Stimulated activated CD4-positive, alpha-beta T cell treated with anti-CD3 and anti-CD28 coated beads, TNF-alpha, amount 100 ng/mL, for 1 hour (primary cell): Measurements from ENCODE around the gene PLXNC1.

ENCODE experiments used
- DNase-seq, 3 donors: peaks; one replicate each; pipeline ENCODE4 v3.0.0-alpha.2; 2020; ENCODE audit warnings: low read depth in 3 of 3, low spot score in 1 of 3

PLXNC1 gene

DNA sequence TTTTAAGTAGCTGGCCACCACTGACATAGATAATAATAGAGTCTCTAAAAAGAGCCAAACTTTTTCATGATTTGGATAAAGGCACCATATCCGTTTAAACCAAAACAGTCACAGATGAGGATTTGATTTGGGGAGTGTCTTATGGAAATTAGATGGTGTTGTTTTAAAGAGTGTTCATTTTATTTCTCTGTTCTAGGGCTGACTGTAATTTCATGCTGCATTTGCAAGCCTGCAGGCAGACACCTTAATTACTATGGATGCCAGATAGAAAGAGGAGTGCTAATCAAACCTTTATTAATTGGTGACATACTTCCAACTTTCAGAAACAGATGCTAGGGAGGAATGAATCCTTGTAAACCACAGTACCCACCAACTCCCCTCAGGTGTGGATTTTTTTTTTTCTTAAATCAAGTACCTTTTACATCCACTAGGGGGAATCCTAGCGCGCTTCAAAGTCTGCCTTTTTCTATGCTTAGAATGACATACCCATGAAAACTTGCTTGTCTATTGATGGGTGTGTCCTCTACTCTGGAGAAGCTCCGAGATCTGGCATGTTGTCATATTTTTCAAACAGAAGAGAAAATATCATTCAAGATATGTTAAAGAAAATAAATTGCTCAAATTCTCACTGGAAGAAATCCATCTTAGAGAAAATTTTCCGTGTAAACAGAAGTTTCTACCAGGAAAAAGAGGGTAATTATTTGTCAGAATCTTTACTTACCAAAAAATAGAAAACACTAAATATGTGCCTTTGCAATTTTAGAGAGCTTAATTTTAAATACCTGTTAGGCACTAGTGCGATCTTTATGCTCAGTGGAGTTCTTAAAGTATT is 14.2 kb upstream of the PLXNC1 start:
- no peak for DNase-seq

GRCh38 chr12:94135896-94136295 is 12.5 kb upstream of the PLXNC1 start:
- no peak for DNase-seq

GRCh38 chr12:94139816-94140215 is 8.6 kb upstream of the PLXNC1 start:
- DNase-seq, result no peak

DNA sequence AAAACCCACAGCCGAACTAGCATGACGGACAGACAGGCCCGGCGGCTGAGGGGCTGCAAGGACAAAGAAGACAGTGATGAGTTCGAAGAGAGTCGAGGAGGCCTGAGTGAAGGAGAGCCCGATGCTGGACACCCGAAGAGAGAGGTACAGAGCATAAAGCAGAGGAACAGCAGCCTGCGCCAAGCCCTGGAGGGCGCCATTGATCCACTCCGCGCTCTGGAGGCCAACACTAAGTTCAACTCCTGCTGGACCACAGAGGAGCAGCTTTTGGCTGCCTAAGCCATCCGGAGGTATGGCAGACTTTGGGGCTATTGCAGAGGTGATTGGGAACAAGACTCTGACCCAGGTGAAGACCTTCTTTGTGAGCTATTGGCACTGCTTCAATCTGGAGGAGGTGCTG is 7.8 kb upstream of the PLXNC1 start:
- peak in 1 of 3 donors; percentile 36 for DNase-seq

DNA sequence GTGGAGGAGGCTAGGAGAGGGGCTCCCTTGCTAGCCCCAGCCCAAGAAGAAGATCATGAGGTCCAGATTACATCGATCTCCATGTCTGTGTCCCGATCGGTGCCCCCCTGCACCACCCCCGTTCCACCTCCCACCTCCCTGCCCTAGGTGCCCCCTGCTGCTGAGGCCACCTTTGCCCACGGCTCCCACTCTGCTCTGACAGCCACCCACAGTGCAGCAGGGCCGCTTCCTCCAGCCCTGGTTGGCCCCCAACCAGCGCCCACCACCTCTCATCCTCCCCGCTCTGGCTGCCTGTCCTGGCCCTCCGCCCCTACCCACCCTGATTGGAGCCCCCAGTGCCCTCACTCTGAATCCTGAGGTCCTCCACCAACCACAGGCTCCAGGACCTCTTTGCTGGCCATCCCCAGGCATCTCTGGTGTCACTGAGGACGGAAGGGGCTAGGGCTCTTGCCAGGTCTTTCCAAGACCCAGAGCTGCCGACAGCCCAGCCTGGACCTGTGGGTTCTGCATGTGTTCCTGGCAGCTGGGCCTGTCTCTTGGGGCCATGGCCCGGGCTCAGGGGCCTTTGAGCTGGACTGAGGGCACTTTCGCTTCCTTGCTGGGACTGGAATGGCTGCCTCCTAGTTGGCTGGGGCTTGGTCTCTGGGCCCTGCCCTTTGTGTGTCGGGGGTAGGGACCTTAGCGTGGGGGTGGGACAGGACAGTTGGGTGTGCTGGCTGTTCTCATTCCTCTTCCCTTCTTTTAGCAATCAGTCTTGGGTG is 7.2 kb upstream of the PLXNC1 start:
- no peak for DNase-seq

DNA sequence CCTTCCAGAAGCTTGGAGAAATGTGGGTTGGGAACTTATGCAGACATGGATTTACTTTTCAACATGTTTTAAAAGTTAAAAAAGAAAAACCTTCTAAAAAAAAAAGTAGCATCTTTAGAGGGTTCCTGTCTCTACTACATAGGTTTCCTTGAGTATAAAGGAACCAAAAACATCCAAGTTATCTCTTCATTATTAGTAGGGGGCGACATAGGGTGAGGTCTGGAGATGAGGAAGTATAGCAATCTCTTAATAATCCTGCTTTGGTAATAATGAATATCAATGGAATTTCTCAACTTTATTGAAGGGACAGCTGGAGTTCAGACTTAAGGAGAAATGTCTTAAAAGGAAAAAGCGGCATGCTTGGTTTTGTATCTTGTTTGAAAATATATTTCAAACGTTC is 6.5 kb upstream of the PLXNC1 start:
- no peak for DNase-seq

DNA sequence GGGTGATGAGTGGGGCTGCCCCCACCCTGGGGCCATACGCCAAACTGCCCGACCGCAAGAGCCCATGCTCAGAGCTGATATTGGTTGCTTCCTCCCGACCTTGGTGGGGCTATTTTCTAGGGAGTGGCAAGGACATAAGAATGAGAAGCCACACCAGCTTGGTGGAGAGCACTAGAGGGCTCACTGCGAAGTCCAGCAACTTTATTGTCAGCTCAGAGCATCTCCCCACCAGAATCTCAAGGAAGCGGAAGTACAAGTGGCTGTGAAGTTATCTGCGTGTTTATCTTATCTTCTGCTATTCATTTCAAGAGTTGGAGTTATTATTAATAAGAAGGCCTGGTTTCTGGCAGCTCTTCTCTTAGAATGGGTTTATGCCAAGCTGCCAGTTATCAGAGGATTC is 4.9 kb upstream of the PLXNC1 start:
- DNase-seq, result no peak

- DNase-seq, result no peak
These were observed 4.4 kb upstream of the PLXNC1 start for GRCh38 chr12:94143951-94144350.

GRCh38 chr12:94144781-94145180 is 3.6 kb upstream of the PLXNC1 start:
- no peak for DNase-seq

DNA sequence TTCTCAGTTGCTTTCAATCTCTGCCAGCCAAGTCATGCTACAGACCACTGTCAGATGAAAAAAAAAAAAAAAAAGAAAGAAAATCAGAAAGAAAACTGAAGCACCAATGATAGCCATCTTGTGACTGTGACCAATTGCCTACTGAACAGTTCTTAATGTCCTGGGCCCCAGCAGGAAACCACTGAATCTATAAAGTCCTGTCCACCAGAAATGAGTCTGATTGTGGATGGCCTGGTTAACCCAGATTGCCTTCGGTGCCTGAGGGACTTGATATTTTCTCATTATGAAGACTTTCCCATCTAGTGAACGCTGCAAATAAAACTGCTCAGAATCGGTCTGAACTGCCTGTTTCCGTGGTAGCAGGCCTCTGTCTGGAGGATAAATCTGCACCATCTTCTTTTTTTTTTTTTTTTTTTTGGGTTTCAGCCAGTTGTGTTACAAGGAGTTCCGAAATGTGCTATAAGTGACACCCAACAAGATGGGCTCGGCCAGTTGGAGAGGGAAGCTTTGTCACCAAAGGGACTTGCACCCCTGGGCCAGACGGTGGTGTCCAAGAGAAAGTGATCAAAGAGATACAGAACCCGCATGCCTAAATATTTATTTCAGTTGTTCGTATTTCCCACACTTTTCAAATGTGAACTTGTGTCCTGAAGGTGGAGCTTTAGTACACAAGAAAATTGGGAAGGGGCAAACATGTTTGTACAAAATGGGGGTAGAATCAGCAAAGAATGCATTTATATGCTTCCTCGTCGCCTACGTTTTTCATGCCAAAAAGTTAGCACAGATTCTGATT is 3.0 kb upstream of the PLXNC1 start:
- DNase-seq, result no peak

- no peak for DNase-seq
These were observed 2.0 kb upstream of the PLXNC1 start for GRCh38 chr12:94146166-94146936.

GRCh38 chr12:94147387-94147990 is 888 bp upstream of the PLXNC1 start:
- DNase-seq, result no peak

DNA sequence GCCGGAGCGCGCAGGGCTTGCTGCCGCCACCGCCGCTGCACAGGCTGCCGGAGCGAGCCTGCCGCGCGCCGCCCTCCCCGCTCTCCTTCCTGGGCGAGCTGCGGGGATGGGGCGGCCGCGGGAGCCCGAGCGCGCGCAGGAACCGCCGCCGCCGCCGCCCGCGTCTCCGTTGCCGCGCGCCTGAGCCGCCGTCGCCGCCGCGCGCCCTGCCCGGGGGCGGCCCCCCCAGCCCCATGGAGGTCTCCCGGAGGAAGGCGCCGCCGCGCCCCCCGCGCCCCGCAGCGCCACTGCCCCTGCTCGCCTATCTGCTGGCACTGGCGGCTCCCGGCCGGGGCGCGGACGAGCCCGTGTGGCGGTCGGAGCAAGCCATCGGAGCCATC is 352 bp downstream of the PLXNC1 start:
- no peak for DNase-seq

DNA sequence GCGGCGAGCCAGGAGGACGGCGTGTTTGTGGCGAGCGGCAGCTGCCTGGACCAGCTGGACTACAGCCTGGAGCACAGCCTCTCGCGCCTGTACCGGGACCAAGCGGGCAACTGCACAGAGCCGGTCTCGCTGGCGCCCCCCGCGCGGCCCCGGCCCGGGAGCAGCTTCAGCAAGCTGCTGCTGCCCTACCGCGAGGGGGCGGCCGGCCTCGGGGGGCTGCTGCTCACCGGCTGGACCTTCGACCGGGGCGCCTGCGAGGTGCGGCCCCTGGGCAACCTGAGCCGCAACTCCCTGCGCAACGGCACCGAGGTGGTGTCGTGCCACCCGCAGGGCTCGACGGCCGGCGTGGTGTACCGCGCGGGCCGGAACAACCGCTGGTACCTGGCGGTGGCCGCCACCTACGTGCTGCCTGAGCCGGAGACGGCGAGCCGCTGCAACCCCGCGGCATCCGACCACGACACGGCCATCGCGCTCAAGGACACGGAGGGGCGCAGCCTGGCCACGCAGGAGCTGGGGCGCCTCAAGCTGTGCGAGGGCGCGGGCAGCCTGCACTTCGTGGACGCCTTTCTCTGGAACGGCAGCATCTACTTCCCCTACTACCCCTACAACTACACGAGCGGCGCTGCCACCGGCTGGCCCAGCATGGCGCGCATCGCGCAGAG is 873 bp downstream of the PLXNC1 start:
- DNase-seq, result peak in 1 of 3 donors; percentile 23

DNA sequence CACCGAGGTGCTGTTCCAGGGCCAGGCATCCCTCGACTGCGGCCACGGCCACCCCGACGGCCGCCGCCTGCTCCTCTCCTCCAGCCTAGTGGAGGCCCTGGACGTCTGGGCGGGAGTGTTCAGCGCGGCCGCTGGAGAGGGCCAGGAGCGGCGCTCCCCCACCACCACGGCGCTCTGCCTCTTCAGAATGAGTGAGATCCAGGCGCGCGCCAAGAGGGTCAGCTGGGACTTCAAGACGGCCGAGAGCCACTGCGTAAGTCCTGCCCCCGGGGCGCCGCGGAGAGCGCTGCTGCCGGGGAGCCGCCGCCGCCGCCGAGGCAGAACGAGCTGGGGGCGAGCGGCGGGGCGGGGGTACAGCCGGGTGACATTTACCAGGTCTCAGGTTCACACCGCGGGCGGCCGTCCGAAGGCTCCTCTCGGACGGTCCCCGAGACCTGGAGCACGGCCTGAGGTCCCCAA is 1.4 kb downstream of the PLXNC1 start:
- DNase-seq, result no peak

- peak in 1 of 3 donors; percentile 25 for DNase-seq
These were observed 2.1 kb downstream of the PLXNC1 start for GRCh38 chr12:94150240-94151121.

DNA sequence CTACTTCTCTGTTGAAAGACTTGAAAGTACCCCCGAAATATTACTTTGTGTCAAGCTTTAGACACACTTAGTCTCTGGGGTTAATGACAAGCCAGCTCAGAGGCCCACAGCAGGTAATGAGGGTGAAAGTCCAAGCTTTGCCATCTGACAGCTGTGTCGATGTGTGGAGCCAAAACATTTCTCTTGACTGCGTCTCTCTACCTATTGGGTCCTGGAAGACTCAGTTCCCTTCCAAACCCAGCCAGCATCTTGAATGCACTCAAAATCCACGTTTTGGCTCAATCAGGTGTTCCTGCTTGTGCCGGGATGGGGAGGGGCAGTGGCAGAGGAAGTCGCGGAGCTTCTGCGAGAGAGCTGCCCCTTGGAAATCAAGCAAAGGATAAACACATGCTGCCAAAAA is 3.2 kb downstream of the PLXNC1 start:
- DNase-seq, result no peak

GRCh38 chr12:94152292-94153078 is 4.1 kb downstream of the PLXNC1 start:
- no peak for DNase-seq
